ENCODE measurements around the gene CGB8.
"Not testable (repeated sequence)": the region's sequence is repeated elsewhere in the genome, so short reads cannot be mapped to it uniquely, and the experiment has no call there.

Gene CGB8

GRCh38 chr19:49050376-49051033 is 1.6 kb upstream of the CGB8 start:
- H3K4me1 ChIP-seq (ENCODE audit: control insufficient read depth, insufficient read depth, low read length); H3K27me3 ChIP-seq (ENCODE audit: control insufficient read depth, insufficient read depth, low read length); H3K4me3 ChIP-seq (ENCODE audit: low read length); H3K36me3 ChIP-seq (ENCODE audit: control insufficient read depth, insufficient read depth, low read length); H3K27ac ChIP-seq (ENCODE audit: low read length); H3K9me3 ChIP-seq (ENCODE audit: control insufficient read depth, insufficient read depth, low read length); DNase-seq (ENCODE audit: low read depth, low spot score): not testable (repeated sequence)
- WGBS (ENCODE audit: insufficient coverage, insufficient read length): no CpG with 5 or more reads among the region's 24 CpGs

GRCh38 chr19:49049834-49050233 is 923 bp upstream of the CGB8 start:
- no CpG with 5 or more reads among the region's 4 CpGs for WGBS (ENCODE audit: insufficient coverage, insufficient read length)
- H3K9me3 ChIP-seq (ENCODE audit: control insufficient read depth, insufficient read depth, low read length); H3K27me3 ChIP-seq (ENCODE audit: control insufficient read depth, insufficient read depth, low read length); H3K4me1 ChIP-seq (ENCODE audit: control insufficient read depth, insufficient read depth, low read length); H3K36me3 ChIP-seq (ENCODE audit: control insufficient read depth, insufficient read depth, low read length); H3K4me3 ChIP-seq (ENCODE audit: low read length); H3K27ac ChIP-seq (ENCODE audit: low read length); DNase-seq (ENCODE audit: low read depth, low spot score): not testable (repeated sequence)

- not testable (repeated sequence) for H3K36me3 ChIP-seq (ENCODE audit: control insufficient read depth, insufficient read depth, low read length); H3K4me1 ChIP-seq (ENCODE audit: control insufficient read depth, insufficient read depth, low read length); DNase-seq (ENCODE audit: low read depth, low spot score); H3K27ac ChIP-seq (ENCODE audit: low read length); H3K27me3 ChIP-seq (ENCODE audit: control insufficient read depth, insufficient read depth, low read length); H3K4me3 ChIP-seq (ENCODE audit: low read length); H3K9me3 ChIP-seq (ENCODE audit: control insufficient read depth, insufficient read depth, low read length)
- WGBS (ENCODE audit: insufficient coverage, insufficient read length): no CpG with 5 or more reads among the region's 15 CpGs
Measured at GRCh38 chr19:49043548-49043947, 5.4 kb downstream of the CGB8 start, which contains the start of gene CGB5. Gene CGB5 (plus strand): TSS chr19:49043848. CDS start chr19:49044210, 362 bp downstream.

- not testable (repeated sequence) for DNase-seq (ENCODE audit: low read depth, low spot score); H3K27me3 ChIP-seq (ENCODE audit: control insufficient read depth, insufficient read depth, low read length); H3K36me3 ChIP-seq (ENCODE audit: control insufficient read depth, insufficient read depth, low read length); H3K4me1 ChIP-seq (ENCODE audit: control insufficient read depth, insufficient read depth, low read length); H3K9me3 ChIP-seq (ENCODE audit: control insufficient read depth, insufficient read depth, low read length); H3K4me3 ChIP-seq (ENCODE audit: low read length); H3K27ac ChIP-seq (ENCODE audit: low read length)
- no CpG with 5 or more reads among the region's 4 CpGs for WGBS (ENCODE audit: insufficient coverage, insufficient read length)
Measured at GRCh38 chr19:49042666-49043065, 6.2 kb downstream of the CGB8 start.

- no peak overlapping the region for H3K4me3 ChIP-seq (ENCODE audit: low read length)
- H3K27ac ChIP-seq (ENCODE audit: low read length): no peak overlapping the region
- H3K4me1 ChIP-seq (ENCODE audit: control insufficient read depth, insufficient read depth, low read length): no peaks in the 10 kb centered on the region
- H3K27me3 ChIP-seq (ENCODE audit: control insufficient read depth, insufficient read depth, low read length): no peaks in the 10 kb centered on the region
- no peaks in the 10 kb centered on the region for H3K36me3 ChIP-seq (ENCODE audit: control insufficient read depth, insufficient read depth, low read length)
- no peak for DNase-seq (ENCODE audit: low read depth, low spot score)
- no peaks in the 10 kb centered on the region for H3K9me3 ChIP-seq (ENCODE audit: control insufficient read depth, insufficient read depth, low read length)
- WGBS (ENCODE audit: insufficient coverage, insufficient read length): no CpG with 5 or more reads among the region's 17 CpGs
Measured at GRCh38 chr19:49042177-49042576, 6.7 kb downstream of the CGB8 start.

- not testable (repeated sequence) for H3K4me1 ChIP-seq (ENCODE audit: control insufficient read depth, insufficient read depth, low read length); H3K36me3 ChIP-seq (ENCODE audit: control insufficient read depth, insufficient read depth, low read length); H3K9me3 ChIP-seq (ENCODE audit: control insufficient read depth, insufficient read depth, low read length); DNase-seq (ENCODE audit: low read depth, low spot score); H3K27me3 ChIP-seq (ENCODE audit: control insufficient read depth, insufficient read depth, low read length); H3K4me3 ChIP-seq (ENCODE audit: low read length); H3K27ac ChIP-seq (ENCODE audit: low read length)
- no CpG with 5 or more reads among the region's 9 CpGs for WGBS (ENCODE audit: insufficient coverage, insufficient read length)
Measured at GRCh38 chr19:49039736-49040135, 9.2 kb downstream of the CGB8 start.

- no CpG with 5 or more reads among the region's 26 CpGs for WGBS (ENCODE audit: insufficient coverage, insufficient read length)
- DNase-seq (ENCODE audit: low read depth, low spot score); H3K27me3 ChIP-seq (ENCODE audit: control insufficient read depth, insufficient read depth, low read length); H3K27ac ChIP-seq (ENCODE audit: low read length); H3K36me3 ChIP-seq (ENCODE audit: control insufficient read depth, insufficient read depth, low read length); H3K4me3 ChIP-seq (ENCODE audit: low read length); H3K4me1 ChIP-seq (ENCODE audit: control insufficient read depth, insufficient read depth, low read length); H3K9me3 ChIP-seq (ENCODE audit: control insufficient read depth, insufficient read depth, low read length): not testable (repeated sequence)
Measured at GRCh38 chr19:49038557-49039276, 10.2 kb downstream of the CGB8 start.

- not testable (repeated sequence) for H3K4me3 ChIP-seq (ENCODE audit: low read length); H3K9me3 ChIP-seq (ENCODE audit: control insufficient read depth, insufficient read depth, low read length); DNase-seq (ENCODE audit: low read depth, low spot score); H3K4me1 ChIP-seq (ENCODE audit: control insufficient read depth, insufficient read depth, low read length); H3K27ac ChIP-seq (ENCODE audit: low read length); H3K36me3 ChIP-seq (ENCODE audit: control insufficient read depth, insufficient read depth, low read length); H3K27me3 ChIP-seq (ENCODE audit: control insufficient read depth, insufficient read depth, low read length)
- WGBS (ENCODE audit: insufficient coverage, insufficient read length): no CpG with 5 or more reads among the region's 8 CpGs
Measured at GRCh38 chr19:49038111-49038510, 10.8 kb downstream of the CGB8 start.

GRCh38 chr19:49036815-49037214 is 12.1 kb downstream of the CGB8 start, which contains the start of gene CGB1:
Gene CGB1 (minus strand): TSS chr19:49036895. CDS start chr19:49036711, 184 bp downstream.
- not testable (repeated sequence) for DNase-seq (ENCODE audit: low read depth, low spot score); H3K27ac ChIP-seq (ENCODE audit: low read length); H3K9me3 ChIP-seq (ENCODE audit: control insufficient read depth, insufficient read depth, low read length); H3K4me1 ChIP-seq (ENCODE audit: control insufficient read depth, insufficient read depth, low read length); H3K36me3 ChIP-seq (ENCODE audit: control insufficient read depth, insufficient read depth, low read length); H3K27me3 ChIP-seq (ENCODE audit: control insufficient read depth, insufficient read depth, low read length); H3K4me3 ChIP-seq (ENCODE audit: low read length)
- no CpG with 5 or more reads among the region's 18 CpGs for WGBS (ENCODE audit: insufficient coverage, insufficient read length)

GRCh38 chr19:49031642-49032301 is 17.1 kb downstream of the CGB8 start, which contains the start of gene CGB2:
Gene CGB2 (plus strand): TSS chr19:49031890. CDS start chr19:49032096, 206 bp downstream.
- WGBS (ENCODE audit: insufficient coverage, insufficient read length): no CpG with 5 or more reads among the region's 28 CpGs
- H3K27ac ChIP-seq (ENCODE audit: low read length); H3K27me3 ChIP-seq (ENCODE audit: control insufficient read depth, insufficient read depth, low read length); H3K4me1 ChIP-seq (ENCODE audit: control insufficient read depth, insufficient read depth, low read length); H3K36me3 ChIP-seq (ENCODE audit: control insufficient read depth, insufficient read depth, low read length); H3K9me3 ChIP-seq (ENCODE audit: control insufficient read depth, insufficient read depth, low read length); H3K4me3 ChIP-seq (ENCODE audit: low read length): not testable (repeated sequence)
- DNase-seq (ENCODE audit: low read depth, low spot score): peak; percentile 74

All from iPS DF 6.9 (cell line).